GM21737 (cell line): ENCODE measurements around the gene XRCC4.
"Not testable (repeated sequence)": the region's sequence is repeated elsewhere in the genome, so short reads cannot be mapped to it uniquely, and the experiment has no call there.

Experiments
- ATAC-seq: cut with Tn5 transposase; IDR thresholded peaks from one replicate; pipeline ENCODE4 v1.9.1; 2021; ENCODE audit warnings: mild to moderate bottlenecking, moderate library complexity; ENCODE audit not compliant: unreplicated experiment

Gene XRCC4

GRCh38 chr5:83253720-83254119, 176.4 kb downstream of the XRCC4 start:
- ATAC-seq: no peak

- no peak for ATAC-seq
These were observed 177.9 kb downstream of the XRCC4 start for GRCh38 chr5:83255268-83255667.

DNA sequence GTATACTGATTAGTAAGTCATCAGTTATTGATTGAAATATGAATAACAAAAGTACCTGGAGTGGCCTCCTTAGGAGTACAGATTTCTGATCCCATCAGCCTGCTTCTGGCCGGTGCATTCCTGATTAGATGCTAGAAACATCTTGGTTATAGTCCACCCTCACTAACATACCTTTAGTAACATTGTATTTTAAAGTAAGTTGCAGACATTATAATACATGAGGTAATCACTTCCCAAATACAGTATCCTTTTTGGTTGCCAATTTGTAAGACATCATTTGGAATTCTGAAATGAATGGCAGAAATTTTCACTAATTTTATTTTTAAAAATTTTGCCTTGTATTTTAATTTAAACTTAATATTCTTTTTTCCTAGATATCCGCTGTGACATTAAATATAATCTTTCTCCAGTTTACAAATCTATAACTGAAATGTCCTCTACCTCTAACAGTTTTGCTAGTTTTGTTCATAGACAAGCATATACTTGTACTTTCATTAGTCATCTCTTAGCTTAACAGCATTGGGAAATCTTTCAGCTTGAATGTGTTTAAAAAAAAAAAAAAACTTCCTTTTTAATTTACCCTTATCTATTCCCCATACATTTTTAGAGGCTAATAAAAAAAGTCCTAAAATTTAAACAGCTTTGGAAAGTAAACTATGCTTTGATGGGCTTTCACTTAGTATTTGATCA, 178.9 kb downstream of the XRCC4 start:
- no peak for ATAC-seq

DNA sequence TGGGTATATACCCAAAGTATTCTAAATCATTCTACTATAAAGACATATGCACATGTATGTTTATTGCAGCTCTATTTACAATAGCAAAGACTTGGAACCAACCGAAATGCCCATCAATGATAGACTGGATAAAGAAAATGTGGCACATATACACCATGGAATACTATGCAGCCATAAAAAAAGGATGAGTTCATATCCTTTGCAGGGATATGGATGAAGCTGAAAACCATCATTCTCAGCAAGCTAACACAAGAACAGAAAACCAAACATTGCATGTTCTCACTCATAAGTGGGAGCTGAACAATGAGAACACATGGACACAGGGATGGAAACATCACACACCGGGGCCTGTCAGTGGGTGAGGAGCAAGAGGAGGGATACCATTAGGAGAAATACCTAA, 180.3 kb downstream of the XRCC4 start:
- not testable (repeated sequence) for ATAC-seq

GRCh38 chr5:83265318-83265717, 188.0 kb downstream of the XRCC4 start:
- no peak for ATAC-seq

GRCh38 chr5:83270311-83270710, 193.0 kb downstream of the XRCC4 start:
- ATAC-seq: no peak

GRCh38 chr5:83277154-83277553, 199.8 kb downstream of the XRCC4 start:
- ATAC-seq: no peak

- ATAC-seq: no peak
These were observed 200.6 kb downstream of the XRCC4 start for GRCh38 chr5:83277953-83278352.

GRCh38 chr5:83281176-83281575, 203.8 kb downstream of the XRCC4 start:
- no peak for ATAC-seq

DNA sequence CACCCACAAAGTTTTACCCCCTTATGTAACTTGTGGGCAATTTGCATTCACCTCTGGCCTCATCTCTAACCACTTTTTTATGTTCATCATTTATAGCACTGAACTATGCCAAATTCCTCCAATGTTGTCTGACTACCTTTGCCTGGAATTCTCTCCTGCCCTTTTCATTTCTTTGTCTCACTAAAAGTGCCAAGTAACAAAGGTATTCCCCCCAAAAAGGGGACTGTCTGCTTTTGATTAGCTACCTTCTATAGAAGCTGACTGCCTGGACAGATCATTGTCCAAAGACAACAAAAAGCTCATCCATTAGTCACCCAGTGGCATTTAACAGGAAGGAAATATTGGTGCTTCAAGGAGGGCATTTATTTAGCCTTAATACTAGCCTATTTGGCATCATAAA, 204.3 kb downstream of the XRCC4 start:
- ATAC-seq: no peak

- no peak for ATAC-seq
These were observed 206.4 kb downstream of the XRCC4 start for GRCh38 chr5:83283761-83284160.

DNA sequence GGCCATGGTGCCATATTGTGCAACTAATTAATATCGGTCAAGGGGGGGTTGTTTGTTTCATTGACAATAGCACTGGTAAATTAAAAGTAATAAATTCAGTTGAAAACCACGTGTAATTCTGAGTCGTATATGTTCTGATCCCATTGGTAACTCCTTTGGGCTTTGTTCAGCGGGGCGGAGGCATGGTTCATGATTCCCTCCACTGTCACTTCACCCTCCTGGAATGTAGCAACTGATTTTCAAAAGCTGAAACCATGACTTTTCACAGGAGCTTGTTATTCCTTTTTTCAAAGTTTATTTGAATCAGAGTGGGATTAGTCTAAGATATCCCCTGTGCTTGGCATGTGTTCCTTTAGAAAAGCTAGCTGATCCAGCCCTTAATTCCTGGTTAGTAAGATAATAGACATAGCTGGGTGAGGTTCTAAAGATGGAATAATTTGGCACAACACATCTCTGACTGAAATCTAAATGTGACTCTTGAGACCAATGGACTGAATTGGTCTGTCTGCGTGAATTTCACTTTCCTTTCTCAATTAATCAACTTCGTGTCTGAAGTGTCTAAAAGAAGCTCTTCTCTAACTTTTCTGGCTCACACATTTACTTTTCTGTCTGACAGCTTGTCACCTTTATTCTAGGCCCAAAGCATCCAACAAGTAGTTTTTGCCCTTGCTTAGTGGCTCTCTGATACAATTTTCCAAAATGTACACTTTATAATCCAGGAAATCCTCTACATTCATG, 208.5 kb downstream of the XRCC4 start:
- ATAC-seq: no peak

GRCh38 chr5:83294246-83294645, 216.9 kb downstream of the XRCC4 start:
- no peak for ATAC-seq

GRCh38 chr5:83299353-83299752, 222.0 kb downstream of the XRCC4 start:
- ATAC-seq: no peak

GRCh38 chr5:83306572-83307241, 229.4 kb downstream of the XRCC4 start:
- ATAC-seq: peak; percentile 97

DNA sequence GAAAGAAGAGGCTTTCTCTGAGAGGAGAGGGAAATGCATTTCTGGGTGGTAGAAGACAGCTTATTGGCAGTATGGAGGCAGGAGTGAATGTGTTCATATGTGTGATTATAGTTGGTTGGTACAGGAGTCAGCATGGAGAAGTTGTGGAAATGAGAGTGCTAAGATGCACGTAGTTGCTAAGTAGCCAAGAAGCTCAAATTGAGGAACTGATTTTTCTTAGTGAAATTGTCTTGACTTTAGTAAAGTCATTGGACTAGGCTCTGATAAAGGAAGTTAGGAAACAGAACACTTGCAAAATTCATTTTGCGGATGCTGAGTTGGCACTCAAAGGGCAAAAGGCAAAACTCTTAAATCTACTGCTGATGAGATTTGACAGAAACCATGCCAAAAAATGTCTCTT, 235.3 kb downstream of the XRCC4 start:
- ATAC-seq: no peak

DNA sequence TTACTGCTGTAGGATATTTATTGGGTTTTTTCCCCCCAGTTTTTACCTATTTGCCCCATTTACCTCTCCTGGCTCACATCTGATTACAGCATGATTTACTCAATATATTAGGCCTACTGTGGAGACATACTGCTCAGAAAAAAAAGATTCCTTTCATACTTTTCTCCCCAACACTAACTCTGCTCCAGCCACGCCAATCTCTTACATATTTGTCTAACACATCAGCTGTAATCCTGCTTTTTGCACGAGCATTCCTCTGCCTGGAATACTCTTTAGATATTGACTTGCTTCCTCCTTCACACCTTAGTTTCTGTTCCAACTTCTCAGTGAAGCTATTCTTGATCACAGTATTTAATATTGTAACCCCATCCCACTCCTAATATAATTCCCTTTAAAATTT, 236.1 kb downstream of the XRCC4 start:
- ATAC-seq: no peak

DNA sequence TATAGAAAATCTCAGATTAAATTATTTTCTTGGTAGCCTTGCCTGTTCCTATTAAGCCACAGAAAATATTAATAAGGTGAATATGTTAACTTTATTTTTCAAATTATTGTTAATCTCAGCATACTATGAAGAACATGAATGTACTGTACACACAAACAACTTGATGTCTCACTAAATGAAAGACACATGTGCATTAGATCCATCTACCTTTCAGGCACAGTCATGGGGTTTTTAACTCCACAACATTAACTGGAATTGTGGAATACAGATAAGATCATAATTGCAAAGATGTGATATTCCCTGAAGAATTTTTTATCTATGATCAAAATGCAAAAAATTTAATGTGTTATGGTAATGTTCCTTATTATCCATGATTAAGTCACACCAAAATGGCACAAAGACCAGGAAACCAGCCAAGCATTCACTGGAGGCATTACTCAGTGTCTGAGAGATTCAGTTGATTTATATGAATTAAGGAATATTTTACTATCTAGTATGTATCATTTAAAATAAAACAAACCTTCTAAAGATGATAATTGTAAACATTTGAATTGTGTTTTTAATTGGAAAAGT, 244.2 kb downstream of the XRCC4 start:
- ATAC-seq: no peak

- ATAC-seq: no peak
These were observed 245.1 kb downstream of the XRCC4 start for GRCh38 chr5:83322273-83322924.

- no peak for ATAC-seq
These were observed 246.3 kb downstream of the XRCC4 start for GRCh38 chr5:83323557-83324180.

GRCh38 chr5:83331842-83332241, 254.5 kb downstream of the XRCC4 start:
- no peak for ATAC-seq
